RWPE2 (cell line): ENCODE results near the gene CCL24.
"Not testable (repeated sequence)": the region's sequence is repeated elsewhere in the genome, so short reads cannot be mapped to it uniquely, and the experiment has no call there.

Source experiments
- ATAC-seq: fragments of 200-7000 bp; cut with Tn5 transposase; 3 replicates; pipeline ENCODE4 v1.9.1; 2021; ENCODE audit warnings: low read depth
- DNase-seq: peaks from one replicate; pipeline ENCODE4 v3.0.0-alpha.2; 2020; ENCODE audit warnings: low spot score
- H3K27ac ChIP-seq: fragments of 450-650 bp; 2 replicates; pipeline ENCODE4 v1.5.1; 2017; ENCODE audit warnings: mild to moderate bottlenecking; ENCODE audit not compliant: poor library complexity, severe bottlenecking
- H3K27me3 ChIP-seq: fragments of 250-450 bp; sonication (Bioruptor Pico); 2 replicates; pipeline ENCODE4 v1.5.1; 2021; ENCODE audit warnings: mild to moderate bottlenecking, moderate library complexity; ENCODE audit not compliant: insufficient read depth, poor library complexity, severe bottlenecking
- H3K36me3 ChIP-seq: fragments of 250-450 bp; sonication (Bioruptor Pico); 2 replicates; pipeline ENCODE4 v1.5.1; 2020; ENCODE audit warnings: low read depth, mild to moderate bottlenecking, moderate library complexity
- H3K4me1 ChIP-seq: fragments of 250-450 bp; sonication (Bioruptor Pico); 2 replicates; pipeline ENCODE4 v1.5.1; 2021; ENCODE audit warnings: mild to moderate bottlenecking, moderate library complexity; ENCODE audit not compliant: insufficient read depth, poor library complexity, severe bottlenecking
- H3K4me3 ChIP-seq: fragments of 250-450 bp; sonication (Bioruptor Pico); 2 replicates; pipeline ENCODE4 v1.5.1; 2021; ENCODE audit warnings: mild to moderate bottlenecking, moderate library complexity; ENCODE audit not compliant: severe bottlenecking
- H3K9me3 ChIP-seq: fragments of 250-450 bp; sonication (Bioruptor Pico); 2 replicates; pipeline ENCODE4 v1.5.1; 2021; ENCODE audit warnings: mild to moderate bottlenecking, moderate library complexity; ENCODE audit not compliant: severe bottlenecking
- TF ChIP-seq, protein P1 (sequence below): fragments of 450-650 bp; IDR thresholded peaks from one replicate; pipeline ENCODE4 v1.5.1; 2017; ENCODE audit warnings: mild to moderate bottlenecking, moderate library complexity; ENCODE audit not compliant: poor library complexity, severe bottlenecking

CCL24 gene, protein sequence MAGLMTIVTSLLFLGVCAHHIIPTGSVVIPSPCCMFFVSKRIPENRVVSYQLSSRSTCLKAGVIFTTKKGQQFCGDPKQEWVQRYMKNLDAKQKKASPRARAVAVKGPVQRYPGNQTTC

DNA sequence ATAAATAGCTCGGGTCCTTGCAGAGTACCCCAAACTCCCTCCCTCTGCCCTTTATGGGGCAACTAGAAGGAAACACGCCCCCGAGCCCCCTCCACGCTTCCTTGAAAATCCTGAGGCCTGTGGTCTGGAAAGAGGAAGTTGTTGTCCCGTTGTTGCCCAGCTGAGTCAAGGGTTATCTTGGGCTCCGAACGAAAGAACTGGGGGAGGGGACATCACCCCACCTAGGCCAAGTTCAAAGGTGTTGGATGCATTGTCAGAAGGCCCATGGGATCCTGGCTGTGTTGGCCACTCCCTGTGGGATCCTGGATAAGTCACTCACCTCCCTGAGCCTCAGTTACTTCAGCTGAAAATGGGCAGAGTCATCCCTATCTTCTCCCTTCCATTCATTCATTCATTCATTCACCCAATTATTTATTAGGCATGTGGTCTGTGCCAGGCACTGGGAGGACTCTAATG is at the start of gene CCL24:
CCL24 (minus strand) TSS at position 26 of the 456 bp plus-strand sequence. CDS start 91 bp downstream, outside the sequence.
- Histone ChIP-seq H3K36me3 (no peaks in the 10 kb centered on the region), H3K9me3 (no peaks in the 10 kb centered on the region), H3K27ac (no peak within 1 kb of the TSS), H3K4me3 (no peak within 1 kb of the TSS), H3K4me1 (no peaks in the 10 kb centered on the region), H3K27me3 (no peaks in the 10 kb centered on the region)
- DNase-seq (no peak), ATAC-seq (no peak)
- TF ChIP-seq, protein P1, sequence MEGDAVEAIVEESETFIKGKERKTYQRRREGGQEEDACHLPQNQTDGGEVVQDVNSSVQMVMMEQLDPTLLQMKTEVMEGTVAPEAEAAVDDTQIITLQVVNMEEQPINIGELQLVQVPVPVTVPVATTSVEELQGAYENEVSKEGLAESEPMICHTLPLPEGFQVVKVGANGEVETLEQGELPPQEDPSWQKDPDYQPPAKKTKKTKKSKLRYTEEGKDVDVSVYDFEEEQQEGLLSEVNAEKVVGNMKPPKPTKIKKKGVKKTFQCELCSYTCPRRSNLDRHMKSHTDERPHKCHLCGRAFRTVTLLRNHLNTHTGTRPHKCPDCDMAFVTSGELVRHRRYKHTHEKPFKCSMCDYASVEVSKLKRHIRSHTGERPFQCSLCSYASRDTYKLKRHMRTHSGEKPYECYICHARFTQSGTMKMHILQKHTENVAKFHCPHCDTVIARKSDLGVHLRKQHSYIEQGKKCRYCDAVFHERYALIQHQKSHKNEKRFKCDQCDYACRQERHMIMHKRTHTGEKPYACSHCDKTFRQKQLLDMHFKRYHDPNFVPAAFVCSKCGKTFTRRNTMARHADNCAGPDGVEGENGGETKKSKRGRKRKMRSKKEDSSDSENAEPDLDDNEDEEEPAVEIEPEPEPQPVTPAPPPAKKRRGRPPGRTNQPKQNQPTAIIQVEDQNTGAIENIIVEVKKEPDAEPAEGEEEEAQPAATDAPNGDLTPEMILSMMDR = no peak

DNA sequence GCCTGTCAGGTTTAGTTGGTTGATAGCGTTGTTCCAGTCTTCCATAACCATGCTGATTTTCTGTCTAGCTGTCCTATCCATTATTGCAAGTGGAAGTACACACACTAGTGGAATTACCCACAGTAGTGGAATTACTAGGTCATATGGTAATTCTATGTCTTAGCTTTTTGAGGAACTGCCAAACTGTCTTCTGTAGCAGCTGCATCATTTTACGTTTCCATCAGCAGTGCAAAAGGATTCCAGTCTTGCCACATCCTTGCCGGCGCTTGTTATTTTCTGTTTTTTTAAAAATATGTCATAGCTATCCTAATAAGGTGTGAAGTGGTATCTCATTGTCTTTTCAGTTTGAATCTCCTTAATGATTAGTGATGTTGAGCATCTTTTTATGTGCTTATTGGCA is 48.0 kb upstream of the CCL24 start:
- no peak overlapping the region for H3K4me3 ChIP-seq
- ATAC-seq (no peak), DNase-seq (no peak)
- H3K9me3 ChIP-seq = no peaks in the 10 kb centered on the region
- H3K4me1 ChIP-seq = no peaks in the 10 kb centered on the region
- TF ChIP-seq, protein P1 = no peak
- H3K27me3 ChIP-seq = no peaks in the 10 kb centered on the region
- H3K36me3 ChIP-seq = no peaks in the 10 kb centered on the region
- no peak overlapping the region for H3K27ac ChIP-seq

DNA sequence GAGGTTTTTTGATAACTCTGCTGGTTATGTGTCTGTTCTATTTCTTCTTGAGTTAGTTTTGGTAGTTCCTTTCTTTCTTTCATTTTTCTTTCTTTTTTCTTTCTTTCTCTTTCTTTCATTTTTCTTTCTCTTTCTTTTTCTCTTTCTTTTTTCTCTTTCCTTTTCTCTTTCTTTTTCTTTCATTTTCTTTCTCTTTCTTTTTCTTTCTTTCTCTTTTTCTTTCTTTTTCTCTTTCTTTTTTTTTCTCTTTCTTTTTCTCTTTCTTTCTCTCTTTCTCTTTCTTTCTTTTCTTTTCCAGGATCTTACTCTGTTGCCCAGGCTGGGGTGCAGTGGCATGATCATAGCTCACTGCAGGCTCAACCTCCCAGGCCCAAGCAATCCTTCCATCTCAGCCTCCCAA is 44.8 kb upstream of the CCL24 start:
- TF ChIP-seq, protein P1 = no peak
- no peak for ATAC-seq
- DNase-seq = no peak
- no peaks in the 10 kb centered on the region for H3K9me3 ChIP-seq
- no peak overlapping the region for H3K27ac ChIP-seq
- no peak overlapping the region for H3K4me3 ChIP-seq
- no peaks in the 10 kb centered on the region for H3K4me1 ChIP-seq
- H3K36me3 ChIP-seq = no peaks in the 10 kb centered on the region
- H3K27me3 ChIP-seq = no peaks in the 10 kb centered on the region

DNA sequence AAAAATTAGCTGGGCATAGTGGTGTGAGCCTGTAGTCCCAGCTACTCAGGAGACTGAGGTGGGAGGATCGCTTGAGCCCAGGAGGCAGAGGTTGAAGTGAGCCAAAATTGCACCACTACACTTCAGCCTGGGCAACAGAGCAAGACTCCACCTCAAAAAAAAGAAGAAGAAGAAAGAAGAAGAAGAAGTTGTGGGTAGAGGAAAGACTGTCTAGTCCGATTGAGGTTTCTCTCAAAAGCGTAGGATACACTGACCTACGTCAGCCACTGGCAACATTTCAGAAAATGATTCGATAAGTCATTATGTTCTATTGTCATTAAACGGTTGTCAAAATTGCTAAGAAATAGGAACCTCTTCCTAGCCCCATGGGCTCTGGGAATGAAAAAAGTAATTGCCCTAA is 42.9 kb upstream of the CCL24 start:
- Histone ChIP-seq H3K27ac (no peak overlapping the region), H3K27me3 (no peaks in the 10 kb centered on the region), H3K36me3 (no peaks in the 10 kb centered on the region), H3K4me3 (no peak overlapping the region), H3K4me1 (no peaks in the 10 kb centered on the region), H3K9me3 (no peaks in the 10 kb centered on the region)
- no peak for DNase-seq
- TF ChIP-seq, protein P1 = no peak
- ATAC-seq = no peak

DNA sequence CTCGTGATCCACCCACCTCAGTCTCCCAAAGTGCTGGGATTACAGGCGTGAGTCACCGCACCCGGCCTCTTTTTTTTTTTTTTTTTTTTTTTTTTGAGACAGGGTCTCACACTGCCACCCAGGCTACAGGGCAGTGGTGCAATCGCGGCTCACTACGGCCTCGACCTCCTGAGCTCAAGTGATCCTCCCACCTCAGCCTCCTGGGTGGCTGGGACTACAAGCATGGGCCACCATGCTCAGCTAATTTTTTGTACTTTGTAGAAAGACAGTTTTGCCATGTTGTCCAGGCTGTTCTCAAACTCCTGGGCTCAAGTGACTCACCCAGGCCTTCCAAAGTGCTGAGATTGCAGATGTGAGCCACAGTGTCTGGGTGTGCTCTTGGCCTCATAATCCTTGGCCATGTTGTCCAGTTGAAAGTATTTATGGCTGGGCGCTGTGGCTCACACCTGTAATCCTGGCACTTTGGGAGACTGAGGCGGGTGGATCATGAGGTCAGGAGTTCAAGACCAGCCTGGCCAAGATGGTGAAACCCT is 41.3 kb upstream of the CCL24 start:
- not testable (repeated sequence) for H3K9me3 ChIP-seq, H3K4me1 ChIP-seq, H3K36me3 ChIP-seq, H3K4me3 ChIP-seq, H3K27ac ChIP-seq, ATAC-seq, DNase-seq, H3K27me3 ChIP-seq
